SK-N-SH (cell line): ENCODE data around the gene MAGEF1. TPM values are rescaled to one million over a fixed set of nuclear protein-coding genes. Genes with fewer than 3 reads are reported as not detected.

ENCODE experiments used
- CTCF ChIA-PET: fragments of 300-600, 350-600 bp; formaldehyde crosslinking; extraction: SDS; loops from one replicate; lab custom pipeline; 2021; lab: Yijun Ruan, JAX
- POLR2A ChIA-PET: fragments of 350-600 bp; sonication (Branson Sonifier 250); formaldehyde crosslinking; extraction: SDS; loops from one replicate; lab custom pipeline; 2020; ENCODE audit warnings: antibody characterized with exemption, inconsistent platforms; lab: Yijun Ruan, JAX
- DNase-seq: peaks from one replicate; pipeline ENCODE4 v3.0.0; 2012
- H2AFZ ChIP-seq: fragments of 200-600 bp; sonication (generic); 2 replicates; pipeline ENCODE4 v1.8.1; 2016; ENCODE audit warnings: antibody characterized with exemption, mild to moderate bottlenecking, low read depth
- H3F3A ChIP-seq: fragments of 200-600 bp; sonication (generic); replicated peaks from 2 replicates; pipeline ENCODE3; 2016; ENCODE audit warnings: antibody characterized with exemption, mild to moderate bottlenecking; ENCODE audit not compliant: insufficient read depth
- H3K27ac ChIP-seq, 2 experiments: fragments of 200-500 bp in 1 of 2; fragments of 200-600 bp in 1 of 2; sonication (Bioruptor generic) in 1 of 2; sonication (generic), shearing (Covaris generic) in 1 of 2; 2 replicates each; pipeline versions ENCODE4 v1.5.1 to v1.6.1; 2014 to 2016; ENCODE audit warnings: low read depth in 2 of 2, inconsistent platforms in 1 of 2, low read length in 1 of 2, mild to moderate bottlenecking in 1 of 2, mixed read lengths in 1 of 2
- H3K27me3 ChIP-seq: fragments of 200-600 bp; sonication (generic), shearing (Covaris generic); 2 replicates; pipeline ENCODE4 v1.6.1; 2016; ENCODE audit warnings: mixed run types; ENCODE audit not compliant: insufficient read depth
- H3K36me3 ChIP-seq, 2 experiments: fragments of 200-500 bp in 1 of 2; fragments of 200-600 bp in 1 of 2; sonication (Bioruptor generic) in 1 of 2; sonication (generic) in 1 of 2; replicated peaks in 1 of 2; 2 replicates each; pipeline versions ENCODE3 to v1.5.1; 2014 to 2016; ENCODE audit warnings: low read length in 1 of 2, mild to moderate bottlenecking in 1 of 2; ENCODE audit not compliant: insufficient read depth in 2 of 2, control insufficient read depth in 1 of 2
- H3K4me1 ChIP-seq, 2 experiments: fragments of 200-500 bp in 1 of 2; fragments of 200-600 bp in 1 of 2; sonication (Bioruptor generic) in 1 of 2; sonication (generic), shearing (Covaris generic) in 1 of 2; 2 replicates each; pipeline versions ENCODE4 v1.5.1 to v1.6.1; 2014 to 2016; ENCODE audit warnings: low read depth in 1 of 2, low read length in 1 of 2, mixed run types in 1 of 2; ENCODE audit not compliant: insufficient read depth in 2 of 2, control insufficient read depth in 1 of 2
- H3K4me2 ChIP-seq: fragments of 200-600 bp; sonication (generic), shearing (Covaris generic); 2 replicates; pipeline ENCODE4 v1.6.1; 2017; ENCODE audit warnings: mixed run types
- H3K4me3 ChIP-seq, 2 experiments: fragments of 200-500 bp in 1 of 2; fragments of 200-600 bp in 1 of 2; sonication (Bioruptor generic) in 1 of 2; sonication (generic), shearing (Covaris generic) in 1 of 2; 2 replicates each; pipeline versions ENCODE4 v1.5.1 to v1.8.1; 2014 to 2016; ENCODE audit warnings: low read depth in 2 of 2, inconsistent platforms in 1 of 2, low read length in 1 of 2, mild to moderate bottlenecking in 1 of 2, mixed read lengths in 1 of 2, moderate library complexity in 1 of 2
- H3K79me2 ChIP-seq: fragments of 200-600 bp; sonication (generic); 2 replicates; pipeline ENCODE4 v1.8.1; 2017; ENCODE audit warnings: mild to moderate bottlenecking; ENCODE audit not compliant: insufficient read depth
- H3K9ac ChIP-seq: fragments of 200-600 bp; sonication (generic); 2 replicates; pipeline ENCODE4 v1.6.1; 2017; ENCODE audit warnings: mixed run types
- H3K9me2 ChIP-seq: fragments of 200-600 bp; sonication (generic); 2 replicates; pipeline ENCODE4 v1.6.1; 2017; ENCODE audit warnings: mixed run types
- H3K9me3 ChIP-seq: fragments of 200-600 bp; sonication (generic); 2 replicates; pipeline ENCODE4 v1.6.1; 2017; ENCODE audit warnings: mixed run types, mild to moderate bottlenecking, moderate library complexity
- H4K20me1 ChIP-seq: fragments of 200-600 bp; sonication (generic); 2 replicates; pipeline ENCODE4 v1.6.1; 2017; ENCODE audit warnings: mild to moderate bottlenecking, mixed run types; ENCODE audit not compliant: insufficient read depth
- EZH2phosphoT487 ChIP-seq: fragments of 200-600 bp; sonication (generic); IDR thresholded peaks from 2 replicates; pipeline ENCODE4 v1.6.1; 2017; ENCODE audit warnings: low read depth, mixed run types, mild to moderate bottlenecking, antibody characterized with exemption, moderate library complexity, borderline replicate concordance
- FOSL2 ChIP-seq: IDR thresholded peaks from 2 replicates; pipeline ENCODE4 v1.4.0; 2012; ENCODE audit warnings: low read depth, mild to moderate bottlenecking, moderate library complexity, borderline replicate concordance
- FOXJ3 ChIP-seq: sonication (generic); formaldehyde crosslinking; IDR thresholded peaks from 2 replicates; pipeline ENCODE4 v1.5.1; 2020; ENCODE audit warnings: mild to moderate bottlenecking, missing genetic modification reagents
- RAD21 ChIP-seq: IDR thresholded peaks from 2 replicates; pipeline ENCODE4 v1.6.1; 2012; ENCODE audit warnings: mild to moderate bottlenecking, low read length
- SMC3 ChIP-seq: IDR thresholded peaks from 2 replicates; pipeline ENCODE4 v1.6.1; 2012; ENCODE audit warnings: low read depth, low read length, improper control_type of control experiment
- WGBS: methylation state at CpG from one replicate; pipeline ENCODE4 v1.1.6; 2017; ENCODE audit warnings: low lambda C conversion rate; 5-methylcytosine and 5-hydroxymethylcytosine counted together
- polyA plus RNA-seq, 3 experiments: library from polyadenylated mRNA; depleted of rRNA; stranded (reverse); fragments of >200 nt; gene quantifications; 2 replicates each; pipeline ENCODE4 v1.2.3, GENCODE V29; 2012
- TF ChIP-seq, protein P1 (sequence below): IDR thresholded peaks from 2 replicates; pipeline ENCODE4 v1.4.0; 2012; ENCODE audit warnings: low read depth
- TF ChIP-seq, protein P2 (sequence below): IDR thresholded peaks from 2 replicates; pipeline ENCODE4 v1.6.1; 2012; ENCODE audit warnings: mild to moderate bottlenecking, low read depth, low read length, moderate library complexity

MAGEF1 gene
- polyA plus RNA-seq, 1 of the 3 experiments (the other 2 are of a cell fraction), result 45.2 TPM

DNA sequence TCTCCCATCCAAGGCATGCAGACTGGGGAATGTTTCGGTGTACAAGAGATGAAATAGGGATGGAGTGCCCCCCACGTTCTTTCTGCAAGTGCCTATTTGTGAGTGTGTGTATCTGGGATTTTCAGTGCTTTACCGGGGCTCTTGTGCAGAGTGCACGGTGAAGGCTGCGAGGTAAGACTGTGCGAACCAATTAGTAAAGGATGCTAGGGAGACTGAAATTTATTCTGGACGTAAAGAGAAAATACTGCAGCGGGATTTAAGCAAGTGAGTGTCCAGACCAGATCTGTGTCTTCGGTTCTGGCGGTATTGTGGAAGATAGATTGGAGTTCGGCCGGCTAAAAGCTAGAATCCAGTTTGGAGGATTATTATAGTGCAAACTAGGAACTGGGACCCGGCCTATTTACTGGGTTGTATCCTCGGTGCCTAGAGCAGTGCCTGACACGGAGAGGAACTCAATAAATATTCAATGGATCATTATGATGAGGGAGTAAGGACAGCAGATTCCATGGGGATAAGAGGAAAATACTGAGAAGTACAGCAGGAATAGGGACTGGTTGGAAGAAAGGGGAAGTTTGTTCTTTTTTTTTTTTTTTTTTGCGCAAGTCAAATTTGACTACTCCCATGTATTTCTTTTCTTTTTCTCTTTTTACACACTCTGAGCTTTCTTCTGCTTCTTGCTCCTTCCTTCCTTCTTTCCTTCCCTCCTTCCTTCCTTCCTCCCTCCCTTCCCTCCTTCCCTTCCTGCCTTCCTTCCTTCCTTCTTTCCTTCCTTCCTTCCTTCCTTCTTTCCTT is 580 bp upstream of the MAGEF1 start:
- ChIA-PET CTCF (interaction anchor here (0.8 to 7.3 kb wide), 6 partner anchors 13 to 150 kb away, joined by 3 to 49 read pairs (median 3); partner anchors contain the start of gene EPHB3), POLR2A (interaction anchor here (0.6 to 2.6 kb wide), 16 partner anchors 12 to 187 kb away, joined by 3 to 19 read pairs (median 6); no protein-coding TSS in a partner anchor)
- WGBS, result 7% methylated on average over 16 of the region's 16 CpGs
- Histone ChIP-seq H3K79me2 (peaks cover 30% of the 10 kb centered on the region), H4K20me1 (no peaks in the 10 kb centered on the region), H3K9me2 (no peaks in the 10 kb centered on the region), H3K27ac (peak overlapping the region; percentile 34 to 91; a peak in 3 of 4 replicates), H2AFZ (peak overlapping the region; percentile 96), H3K36me3 (peaks cover 15% of the 10 kb centered on the region in 2 experiments), H3K4me2 (peak overlapping the region; percentile 97), H3K27me3 (no peaks in the 10 kb centered on the region), H3K4me1 (peaks cover 17 to 28% of the 10 kb centered on the region in 2 experiments; a peak in 3 of 4 replicates), H3K9me3 (no peaks in the 10 kb centered on the region), H3K9ac (peak overlapping the region; percentile 88), H3K4me3 (peak overlapping the region; percentile 82 to 91), H3F3A (peaks cover 17% of the 10 kb centered on the region)
- TF ChIP-seq FOXJ3, result no peak
- TF ChIP-seq RAD21, result 0 out of 2 replicates have a peak, but pooled peaks have one; percentile 2
- TF ChIP-seq FOSL2, result no peak
- no peak for TF ChIP-seq EZH2phosphoT487
- TF ChIP-seq, protein P1, sequence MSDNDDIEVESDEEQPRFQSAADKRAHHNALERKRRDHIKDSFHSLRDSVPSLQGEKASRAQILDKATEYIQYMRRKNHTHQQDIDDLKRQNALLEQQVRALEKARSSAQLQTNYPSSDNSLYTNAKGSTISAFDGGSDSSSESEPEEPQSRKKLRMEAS, result no peak
- peak; percentile 13; the same call in 1 of the 2 replicates for TF ChIP-seq SMC3
- no peak for DNase-seq

DNA sequence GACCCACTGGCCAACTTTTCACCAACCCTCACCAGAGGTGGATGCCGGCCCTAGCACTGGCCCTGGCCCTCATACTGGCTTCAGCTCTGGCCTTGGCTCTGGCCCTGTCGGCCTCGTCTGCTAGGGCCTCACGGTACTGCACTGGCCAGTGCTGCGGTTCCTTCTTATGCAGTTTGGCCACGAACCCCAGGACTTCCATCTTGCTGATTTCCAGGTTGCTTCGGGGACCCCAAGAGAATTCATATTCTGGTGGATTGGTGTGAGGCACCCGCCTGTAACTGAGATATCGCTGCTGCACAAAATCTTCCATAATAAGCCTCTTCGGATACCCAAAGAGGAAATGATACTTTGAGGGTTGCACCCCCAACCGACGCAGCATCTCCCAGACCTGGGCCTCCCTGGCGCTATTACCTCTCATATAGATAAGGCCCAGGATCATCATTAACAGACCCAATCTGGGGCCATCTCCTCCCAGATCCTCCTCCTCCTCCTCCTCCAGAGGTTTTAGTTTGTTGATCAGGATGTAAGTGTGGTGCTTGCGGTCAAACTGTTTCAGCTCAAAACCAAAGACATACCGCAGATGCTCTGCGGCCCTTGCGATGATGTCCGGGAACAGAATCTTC is 883 bp downstream of the MAGEF1 start:
- CTCF ChIA-PET, result interaction anchor here (0.7 to 7.3 kb wide), 7 partner anchors 15 to 149 kb away, joined by 3 to 49 read pairs (median 4); partner anchors contain the start of gene EPHB3
- WGBS, result under 1% methylated on average over 14 of the region's 18 CpGs
- TF ChIP-seq, protein P2, sequence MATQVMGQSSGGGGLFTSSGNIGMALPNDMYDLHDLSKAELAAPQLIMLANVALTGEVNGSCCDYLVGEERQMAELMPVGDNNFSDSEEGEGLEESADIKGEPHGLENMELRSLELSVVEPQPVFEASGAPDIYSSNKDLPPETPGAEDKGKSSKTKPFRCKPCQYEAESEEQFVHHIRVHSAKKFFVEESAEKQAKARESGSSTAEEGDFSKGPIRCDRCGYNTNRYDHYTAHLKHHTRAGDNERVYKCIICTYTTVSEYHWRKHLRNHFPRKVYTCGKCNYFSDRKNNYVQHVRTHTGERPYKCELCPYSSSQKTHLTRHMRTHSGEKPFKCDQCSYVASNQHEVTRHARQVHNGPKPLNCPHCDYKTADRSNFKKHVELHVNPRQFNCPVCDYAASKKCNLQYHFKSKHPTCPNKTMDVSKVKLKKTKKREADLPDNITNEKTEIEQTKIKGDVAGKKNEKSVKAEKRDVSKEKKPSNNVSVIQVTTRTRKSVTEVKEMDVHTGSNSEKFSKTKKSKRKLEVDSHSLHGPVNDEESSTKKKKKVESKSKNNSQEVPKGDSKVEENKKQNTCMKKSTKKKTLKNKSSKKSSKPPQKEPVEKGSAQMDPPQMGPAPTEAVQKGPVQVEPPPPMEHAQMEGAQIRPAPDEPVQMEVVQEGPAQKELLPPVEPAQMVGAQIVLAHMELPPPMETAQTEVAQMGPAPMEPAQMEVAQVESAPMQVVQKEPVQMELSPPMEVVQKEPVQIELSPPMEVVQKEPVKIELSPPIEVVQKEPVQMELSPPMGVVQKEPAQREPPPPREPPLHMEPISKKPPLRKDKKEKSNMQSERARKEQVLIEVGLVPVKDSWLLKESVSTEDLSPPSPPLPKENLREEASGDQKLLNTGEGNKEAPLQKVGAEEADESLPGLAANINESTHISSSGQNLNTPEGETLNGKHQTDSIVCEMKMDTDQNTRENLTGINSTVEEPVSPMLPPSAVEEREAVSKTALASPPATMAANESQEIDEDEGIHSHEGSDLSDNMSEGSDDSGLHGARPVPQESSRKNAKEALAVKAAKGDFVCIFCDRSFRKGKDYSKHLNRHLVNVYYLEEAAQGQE, result no peak
- TF ChIP-seq RAD21, result peak; percentile 6; the same call in 1 of the 2 replicates
- peaks cover 14% of the 10 kb centered on the region for H3F3A ChIP-seq
- H3K27me3 ChIP-seq, result no peaks in the 10 kb centered on the region
- H4K20me1 ChIP-seq, result no peaks in the 10 kb centered on the region
- DNase-seq, result no peak
- POLR2A ChIA-PET, result interaction anchor here (0.6 to 2.6 kb wide), 19 partner anchors 13 to 186 kb away, joined by 3 to 19 read pairs (median 4); no protein-coding TSS in a partner anchor
- peak overlapping the region; percentile 96; the same call in 1 of the 2 replicates for H2AFZ ChIP-seq
- peak overlapping the region; percentile 82 to 91 for H3K4me3 ChIP-seq
- H3K79me2 ChIP-seq, result peaks cover 30% of the 10 kb centered on the region
- H3K9me3 ChIP-seq, result no peaks in the 10 kb centered on the region
- H3K4me1 ChIP-seq, result peaks cover 4 to 16% of the 10 kb centered on the region in 2 experiments; a peak in 3 of 4 replicates
- H3K4me2 ChIP-seq, result peak overlapping the region; percentile 97
- H3K27ac ChIP-seq, result peak overlapping the region; percentile 69 to 99
- H3K9me2 ChIP-seq, result no peaks in the 10 kb centered on the region
- peaks cover 15 to 19% of the 10 kb centered on the region in 2 experiments for H3K36me3 ChIP-seq
- H3K9ac ChIP-seq, result peak overlapping the region; percentile 88
